GM12878 (cell line): ENCODE measurements around the gene NBEAL1. TPM values are rescaled to one million over a fixed set of nuclear protein-coding genes. Genes with fewer than 3 reads are reported as not detected.

Experiments used
- ATAC-seq: fragments of 200-7000 bp; cut with Tn5 transposase; 3 replicates; pipeline ENCODE4 v1.9.1; 2020; ENCODE audit warnings: mild to moderate bottlenecking, moderate library complexity
- BruUV-seq: library from RNA; stranded (reverse); fragments of 400-500 nt; replicated peaks from 2 replicates; lab custom pipeline; 2021; lab: Mats Ljungman, UMichigan
- CTCF ChIA-PET: fragments of 300-600 bp; sonication (Branson Sonifier 250); formaldehyde crosslinking; extraction: SDS; loops from one replicate; lab custom pipeline; 2021; ENCODE audit warnings: inconsistent platforms; lab: Yijun Ruan, JAX
- POLR2A ChIA-PET: fragments of 350-600 bp; formaldehyde crosslinking; extraction: SDS; loops from one replicate; lab custom pipeline; 2021; ENCODE audit warnings: inconsistent platforms; lab: Charles Lee
- RAD21 ChIA-PET: fragments of 300-600 bp; sonication (Branson Sonifier 250); formaldehyde crosslinking; loops from one replicate; lab custom pipeline; 2023; ENCODE audit warnings: antibody characterized with exemption; ENCODE audit not compliant: unreplicated experiment; lab: Charles Lee
- SMC1A ChIA-PET: fragments of 300-600 bp; sonication (Branson Sonifier 250); formaldehyde crosslinking; loops from one replicate; lab custom pipeline; 2023; ENCODE audit not compliant: unreplicated experiment, uncharacterized antibody; lab: Charles Lee
- DNase-seq: peaks from one replicate; pipeline ENCODE4 v3.0.0-alpha.2; 2011; ENCODE audit warnings: low read depth, low spot score
- FAIRE-seq: peaks from 3 replicates; lab custom pipeline; 2011; peaks lifted over from hg19 to GRCh38; lab: Jason Lieb, UNC
- H2AFZ ChIP-seq: 2 replicates; pipeline ENCODE4 v1.6.0; 2011; ENCODE audit warnings: low read depth, low read length, control low read depth; ENCODE audit not compliant: control insufficient read depth
- H3K27ac ChIP-seq: 2 replicates; pipeline ENCODE4 v1.5.1; 2011; ENCODE audit warnings: control low read depth; ENCODE audit not compliant: control insufficient read depth, insufficient read depth
- H3K27me3 ChIP-seq, 2 experiments: replicated peaks in 1 of 2; 2 replicates each; pipeline versions ENCODE4 v1.6.0 to v1.6.1; 2011; ENCODE audit warnings: low read length in 1 of 2; ENCODE audit not compliant: control insufficient read depth in 2 of 2, insufficient read depth in 2 of 2
- H3K36me3 ChIP-seq, 2 experiments: 2 replicates each; pipeline ENCODE4 v1.5.1; 2011; ENCODE audit warnings: low read length in 1 of 2; ENCODE audit not compliant: control insufficient read depth in 2 of 2, insufficient read depth in 2 of 2
- H3K4me1 ChIP-seq: 2 replicates; pipeline ENCODE4 v1.6.1; 2011; ENCODE audit warnings: mild to moderate bottlenecking, low read length, moderate library complexity, mixed read lengths; ENCODE audit not compliant: control insufficient read depth, insufficient read depth
- H3K4me2 ChIP-seq: 2 replicates; pipeline ENCODE4 v1.6.0; 2011; ENCODE audit warnings: control low read depth; ENCODE audit not compliant: control insufficient read depth, insufficient read depth
- H3K4me3 ChIP-seq: fragments of 200-600 bp; sonication (generic); 2 replicates; pipeline ENCODE4 v1.5.1; 2016
- H3K79me2 ChIP-seq: 2 replicates; pipeline ENCODE4 v1.6.0; 2011; ENCODE audit warnings: low read length; ENCODE audit not compliant: control insufficient read depth, insufficient read depth
- H3K9ac ChIP-seq: 2 replicates; pipeline ENCODE4 v1.8.0; 2011; ENCODE audit warnings: low read length, control low read depth, mixed read lengths; ENCODE audit not compliant: control insufficient read depth, insufficient read depth
- H3K9me3 ChIP-seq: replicated peaks from 3 replicates; pipeline ENCODE4 v1.5.1; 2011; ENCODE audit warnings: mild to moderate bottlenecking, low read length; ENCODE audit not compliant: control insufficient read depth, insufficient read depth
- H4K20me1 ChIP-seq: 2 replicates; pipeline ENCODE4 v1.6.0; 2011; ENCODE audit not compliant: control insufficient read depth, insufficient read depth
- HDAC2 ChIP-seq: fragments of 200-600 bp; sonication (generic); IDR thresholded peaks from 2 replicates; pipeline ENCODE4 v1.6.1; 2017
- IKZF1 ChIP-seq: fragments of 450-650 bp; conservative IDR thresholded peaks from 2 replicates; pipeline ENCODE4 v1.6.1; 2017; ENCODE audit warnings: antibody characterized with exemption, mild to moderate bottlenecking
- LARP7 ChIP-seq: fragments of 450-650 bp; IDR thresholded peaks from 2 replicates; pipeline ENCODE4 v1.6.1; 2017; ENCODE audit warnings: mild to moderate bottlenecking
- RB1 ChIP-seq: fragments of 450-650 bp; formaldehyde crosslinking; IDR thresholded peaks from 2 replicates; pipeline ENCODE4 v1.6.1; 2017; ENCODE audit warnings: mild to moderate bottlenecking, borderline replicate concordance
- RCOR1 ChIP-seq: conservative IDR thresholded peaks from 2 replicates; pipeline ENCODE4 v1.6.1; 2012; ENCODE audit warnings: low read depth, low read length, improper control_type of control experiment
- TAF1 ChIP-seq: IDR thresholded peaks from 2 replicates; pipeline ENCODE4 v1.6.1; 2011; ENCODE audit warnings: mild to moderate bottlenecking, low read depth, low read length, borderline replicate concordance
- ZBED1 ChIP-seq: IDR thresholded peaks from 2 replicates; pipeline ENCODE4 v1.6.1; 2016; ENCODE audit warnings: borderline replicate concordance
- ZNF384 ChIP-seq: IDR thresholded peaks from 2 replicates; pipeline ENCODE4 v1.6.1; 2012; ENCODE audit warnings: low read depth, mild to moderate bottlenecking, low read length, improper control_type of control experiment, borderline replicate concordance
- WGBS: methylation state at CpG from one replicate; pipeline ENCODE4 v1.1.6; 2016; ENCODE audit warnings: low lambda C conversion rate; ENCODE audit not compliant: insufficient replicate concordance, insufficient coverage; ENCODE audit errors: missing lambda C conversion rate; 5-methylcytosine and 5-hydroxymethylcytosine counted together
- in situ Hi-C: fragments of 300-500 bp; cut with MboI; formaldehyde crosslinking; loops from 9 replicates; pipeline ENCODE4 v1.14.3; 2018; ENCODE audit warnings: mixed read lengths
- intact Hi-C: fragments of 100-400 bp; cut with micrococcal nuclease; formaldehyde crosslinking; loops from one replicate; pipeline ENCODE4 v1.14.2; 2022; ENCODE audit not compliant: unreplicated experiment
- polyA plus RNA-seq, 11 experiments: library from polyadenylated mRNA; depleted of rRNA in 4 of 11; unstranded in 6 of 11; stranded (reverse) in 5 of 11; fragments of >200 nt; fragmentation: Nextera tagmentation in 4 of 11; fragmentation: Illumina TruSeq in 1 of 11; extraction: Ambion mirVana in 4 of 11; extraction: Trizol in 1 of 11; gene quantifications; 1 replicate in 1 of 11; 2 replicates in 10 of 11; pipeline versions ENCODE4 v1.2.1 to v1.2.3, GENCODE V29; 2011 to 2016; ENCODE audit warnings: inconsistent platforms in 2 of 11, missing spikeins in 2 of 11, low read depth in 1 of 11
- total RNA-seq, 4 experiments: library from RNA; depleted of rRNA in 3 of 4; stranded (reverse); fragments of >200 nt in 3 of 4; fragmentation: Illumina TruSeq in 1 of 4; extraction: Trizol in 1 of 4; gene quantifications; 2 replicates each; pipeline versions ENCODE4 v1.2.1 to v1.2.3, GENCODE V29; 2013 to 2021
- TF ChIP-seq, protein P1 (sequence below): IDR thresholded peaks from 2 replicates; pipeline ENCODE4 v1.6.1; 2011; ENCODE audit warnings: low read depth, low read length, improper control_type of control experiment, borderline replicate concordance
- TF ChIP-seq, protein P2 (sequence below): fragments of 450-650 bp; IDR thresholded peaks from 2 replicates; pipeline ENCODE4 v1.6.1; 2016; ENCODE audit warnings: mild to moderate bottlenecking, moderate library complexity, borderline replicate concordance

NBEAL1 gene
- total and polyA plus RNA-seq, 10 of the 15 experiments (the other 5 are each of a cell fraction or from before 2014, with no cell fraction given) = 1.9 to 16.1 (median 7.2) TPM

DNA sequence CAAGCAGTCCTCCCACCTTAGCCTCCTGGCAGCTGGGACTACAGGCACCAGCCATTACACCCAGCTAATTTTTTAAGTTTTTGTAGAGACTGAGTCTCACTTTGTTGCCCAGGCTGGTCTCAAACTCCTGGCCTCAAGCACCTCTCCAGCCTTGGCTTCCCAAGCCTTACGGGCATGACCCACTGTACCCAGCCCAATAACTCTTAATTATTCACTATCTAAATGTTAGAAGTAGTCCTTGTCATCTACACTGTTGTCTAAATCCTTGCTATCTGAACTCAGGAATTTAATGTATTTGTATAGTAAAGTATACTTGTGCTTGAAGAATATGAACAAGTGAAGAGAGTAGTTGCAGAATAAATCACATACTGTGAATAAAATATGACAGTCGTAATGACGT lies 37.9 kb upstream of the NBEAL1 start:
- Histone ChIP-seq H4K20me1 (no peaks in the 10 kb centered on the region), H3K4me3 (no peak overlapping the region), H3K27me3 (no peaks in the 10 kb centered on the region), H3K27ac (no peak overlapping the region), H3K79me2 (no peaks in the 10 kb centered on the region), H3K4me2 (no peak overlapping the region), H3K9ac (no peak overlapping the region), H2AFZ (no peak overlapping the region), H3K36me3 (no peaks in the 10 kb centered on the region), H3K9me3 (no peaks in the 10 kb centered on the region), H3K4me1 (no peaks in the 10 kb centered on the region)
- ATAC-seq (no peak), DNase-seq (no peak), FAIRE-seq (no peak)
- SMC1A ChIA-PET = no interaction called here
- intact Hi-C loops = no loop called here
- TF ChIP-seq LARP7 (no peak), IKZF1 (no peak), RCOR1 (no peak), TAF1 (no peak), ZBED1 (no peak), HDAC2 (no peak), RB1 (no peak), ZNF384 (no peak)
- TF ChIP-seq, protein P1, sequence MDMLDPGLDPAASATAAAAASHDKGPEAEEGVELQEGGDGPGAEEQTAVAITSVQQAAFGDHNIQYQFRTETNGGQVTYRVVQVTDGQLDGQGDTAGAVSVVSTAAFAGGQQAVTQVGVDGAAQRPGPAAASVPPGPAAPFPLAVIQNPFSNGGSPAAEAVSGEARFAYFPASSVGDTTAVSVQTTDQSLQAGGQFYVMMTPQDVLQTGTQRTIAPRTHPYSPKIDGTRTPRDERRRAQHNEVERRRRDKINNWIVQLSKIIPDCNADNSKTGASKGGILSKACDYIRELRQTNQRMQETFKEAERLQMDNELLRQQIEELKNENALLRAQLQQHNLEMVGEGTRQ = no peak
- TF ChIP-seq, protein P2, sequence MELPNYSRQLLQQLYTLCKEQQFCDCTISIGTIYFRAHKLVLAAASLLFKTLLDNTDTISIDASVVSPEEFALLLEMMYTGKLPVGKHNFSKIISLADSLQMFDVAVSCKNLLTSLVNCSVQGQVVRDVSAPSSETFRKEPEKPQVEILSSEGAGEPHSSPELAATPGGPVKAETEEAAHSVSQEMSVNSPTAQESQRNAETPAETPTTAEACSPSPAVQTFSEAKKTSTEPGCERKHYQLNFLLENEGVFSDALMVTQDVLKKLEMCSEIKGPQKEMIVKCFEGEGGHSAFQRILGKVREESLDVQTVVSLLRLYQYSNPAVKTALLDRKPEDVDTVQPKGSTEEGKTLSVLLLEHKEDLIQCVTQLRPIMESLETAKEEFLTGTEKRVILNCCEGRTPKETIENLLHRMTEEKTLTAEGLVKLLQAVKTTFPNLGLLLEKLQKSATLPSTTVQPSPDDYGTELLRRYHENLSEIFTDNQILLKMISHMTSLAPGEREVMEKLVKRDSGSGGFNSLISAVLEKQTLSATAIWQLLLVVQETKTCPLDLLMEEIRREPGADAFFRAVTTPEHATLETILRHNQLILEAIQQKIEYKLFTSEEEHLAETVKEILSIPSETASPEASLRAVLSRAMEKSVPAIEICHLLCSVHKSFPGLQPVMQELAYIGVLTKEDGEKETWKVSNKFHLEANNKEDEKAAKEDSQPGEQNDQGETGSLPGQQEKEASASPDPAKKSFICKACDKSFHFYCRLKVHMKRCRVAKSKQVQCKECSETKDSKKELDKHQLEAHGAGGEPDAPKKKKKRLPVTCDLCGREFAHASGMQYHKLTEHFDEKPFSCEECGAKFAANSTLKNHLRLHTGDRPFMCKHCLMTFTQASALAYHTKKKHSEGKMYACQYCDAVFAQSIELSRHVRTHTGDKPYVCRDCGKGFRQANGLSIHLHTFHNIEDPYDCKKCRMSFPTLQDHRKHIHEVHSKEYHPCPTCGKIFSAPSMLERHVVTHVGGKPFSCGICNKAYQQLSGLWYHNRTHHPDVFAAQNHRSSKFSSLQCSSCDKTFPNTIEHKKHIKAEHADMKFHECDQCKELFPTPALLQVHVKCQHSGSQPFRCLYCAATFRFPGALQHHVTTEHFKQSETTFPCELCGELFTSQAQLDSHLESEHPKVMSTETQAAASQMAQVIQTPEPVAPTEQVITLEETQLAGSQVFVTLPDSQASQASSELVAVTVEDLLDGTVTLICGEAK = no peak
- 90% methylated on average over 3 of the region's 3 CpGs for WGBS
- CTCF ChIA-PET = interaction anchor here (0.8 kb wide), 1 partner anchor 9 kb away, joined by 3 read pairs; no protein-coding TSS in a partner anchor
- POLR2A ChIA-PET = no interaction called here
- BruUV-seq = no TSS peak
- in situ Hi-C loops = no loop called here
- RAD21 ChIA-PET = no interaction called here
